ENCODE results near the gene LTBP3.
A peak's percentile ranks its signal among the peaks of the same experiment; 100 is the strongest.

LTBP3 gene

DNA sequence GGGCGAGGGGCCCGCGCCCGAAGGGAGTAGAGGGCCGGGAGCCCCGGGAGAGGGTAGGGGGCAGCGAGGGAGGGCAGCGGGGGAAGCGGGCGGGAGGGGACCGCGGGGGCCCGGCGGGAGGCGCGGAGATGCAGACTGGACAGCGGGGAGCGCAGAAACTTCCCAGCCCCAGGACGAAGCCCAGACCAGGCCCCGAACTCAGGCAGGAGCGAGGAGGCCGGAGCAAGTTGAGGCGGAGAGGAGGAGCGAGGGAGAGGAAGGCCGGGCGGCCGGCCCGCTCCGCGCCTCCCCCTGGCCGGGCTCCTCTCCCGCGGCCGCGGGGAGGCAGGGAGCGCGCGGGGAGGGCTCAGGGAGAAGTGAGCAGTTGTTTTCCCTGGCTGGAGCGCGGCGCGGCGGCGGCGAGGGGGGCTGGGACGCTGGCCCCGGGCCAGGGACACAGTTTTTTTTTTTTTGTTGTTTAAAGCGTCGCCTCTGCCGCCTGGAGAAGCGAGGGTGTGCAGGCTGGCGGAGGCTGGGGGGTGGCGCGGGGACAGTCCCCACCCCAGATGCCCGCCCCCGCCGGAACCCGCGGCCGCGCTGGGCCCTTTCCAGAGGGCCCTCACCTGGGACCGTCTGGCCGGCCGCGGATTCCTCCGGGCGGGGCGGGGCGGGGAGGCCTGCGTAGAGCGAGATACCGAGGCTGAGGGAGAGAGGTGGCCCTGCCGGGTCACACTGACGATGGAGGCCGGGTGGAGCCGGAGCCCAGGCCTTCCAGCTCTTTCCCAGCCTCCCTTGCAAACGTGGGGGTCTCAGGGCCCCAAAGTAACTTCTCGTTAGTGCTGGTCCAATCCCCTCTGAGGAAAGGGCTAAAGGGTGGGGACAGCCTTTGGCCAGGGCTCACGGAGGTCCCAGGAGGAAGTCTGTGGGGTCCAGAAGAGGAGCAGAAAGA lies at the start of gene LTBP3:
LTBP3 (minus strand) TSS at position 358 of the 928 bp plus-strand sequence. CDS start 400 bp downstream, outside the sequence.
- peak; percentile 83 for DNase-seq (ENCODE audit: low spot score)

DNA sequence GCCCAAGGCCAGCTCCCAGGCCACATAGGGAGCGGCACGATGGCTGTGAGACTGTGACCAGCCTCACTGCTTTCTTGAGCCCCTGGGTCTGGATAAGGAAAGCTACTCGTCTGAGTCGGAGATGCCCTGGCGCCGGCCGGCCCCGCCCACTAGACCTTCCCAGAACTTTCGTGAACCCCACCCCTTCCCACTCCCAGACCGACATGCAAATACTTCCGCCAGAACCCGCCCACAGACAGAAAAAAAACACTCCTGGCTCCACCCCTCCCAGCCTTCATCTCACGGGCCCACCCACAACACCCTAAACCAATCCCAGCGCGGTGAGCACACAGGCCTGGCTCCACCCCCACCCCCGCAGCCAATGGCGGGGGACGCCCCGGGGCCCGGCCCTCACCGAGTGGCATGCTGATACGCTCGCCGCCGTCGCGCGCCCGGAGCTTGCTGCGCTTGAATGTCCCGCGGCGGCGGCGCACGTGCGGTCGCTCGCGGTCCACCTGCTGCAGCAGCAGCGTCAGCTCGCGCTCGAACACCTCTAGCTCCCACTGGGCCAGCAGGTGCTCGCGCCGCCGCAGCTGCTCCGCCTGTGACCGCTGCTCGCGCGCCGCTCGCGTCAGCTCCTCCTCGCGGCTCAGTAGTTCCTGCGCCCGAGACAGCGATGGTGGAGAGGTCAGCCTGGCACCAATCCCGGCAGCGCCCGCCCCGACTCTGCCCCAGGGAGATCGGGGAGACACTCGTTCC lies 48.9 kb upstream of the LTBP3 start:
- DNase-seq (ENCODE audit: low spot score), result no peak

DNA sequence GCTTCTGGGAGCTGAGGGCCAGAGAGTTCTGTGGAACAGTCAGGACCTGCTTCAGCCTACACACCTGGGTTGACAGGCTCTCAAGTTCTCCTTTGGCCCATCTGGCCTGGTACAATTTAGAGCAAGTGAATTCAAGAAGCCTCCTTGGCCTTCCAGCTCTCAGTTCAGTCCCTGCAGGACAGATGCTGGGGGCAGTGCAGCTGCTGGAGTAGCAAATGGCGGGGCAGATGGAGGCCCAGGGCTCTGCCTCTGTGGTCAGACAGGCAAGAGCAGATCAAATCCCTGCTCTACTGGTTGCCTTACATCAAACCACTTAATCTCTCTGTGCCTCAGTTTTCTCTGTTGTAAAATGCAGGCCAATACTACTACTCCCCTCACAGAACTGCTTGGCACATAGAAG lies 46.1 kb upstream of the LTBP3 start:
- no peak for DNase-seq (ENCODE audit: low spot score)

DNA sequence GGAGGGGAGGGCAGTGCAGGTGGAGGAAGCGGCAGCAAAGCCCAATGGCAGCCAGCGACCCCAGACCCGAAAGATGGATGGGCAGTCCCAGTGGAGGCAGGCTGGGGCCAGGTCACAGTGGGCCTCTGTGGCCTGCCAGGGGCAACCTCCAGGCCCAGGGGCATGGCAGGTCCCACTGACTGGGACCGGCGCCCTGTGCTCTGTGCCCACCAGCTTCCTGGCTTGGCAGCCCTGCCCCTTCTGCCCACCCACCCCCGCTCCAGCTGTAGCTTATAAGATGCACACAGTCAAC lies 41.7 kb upstream of the LTBP3 start:
- no peak for DNase-seq (ENCODE audit: low spot score)

DNA sequence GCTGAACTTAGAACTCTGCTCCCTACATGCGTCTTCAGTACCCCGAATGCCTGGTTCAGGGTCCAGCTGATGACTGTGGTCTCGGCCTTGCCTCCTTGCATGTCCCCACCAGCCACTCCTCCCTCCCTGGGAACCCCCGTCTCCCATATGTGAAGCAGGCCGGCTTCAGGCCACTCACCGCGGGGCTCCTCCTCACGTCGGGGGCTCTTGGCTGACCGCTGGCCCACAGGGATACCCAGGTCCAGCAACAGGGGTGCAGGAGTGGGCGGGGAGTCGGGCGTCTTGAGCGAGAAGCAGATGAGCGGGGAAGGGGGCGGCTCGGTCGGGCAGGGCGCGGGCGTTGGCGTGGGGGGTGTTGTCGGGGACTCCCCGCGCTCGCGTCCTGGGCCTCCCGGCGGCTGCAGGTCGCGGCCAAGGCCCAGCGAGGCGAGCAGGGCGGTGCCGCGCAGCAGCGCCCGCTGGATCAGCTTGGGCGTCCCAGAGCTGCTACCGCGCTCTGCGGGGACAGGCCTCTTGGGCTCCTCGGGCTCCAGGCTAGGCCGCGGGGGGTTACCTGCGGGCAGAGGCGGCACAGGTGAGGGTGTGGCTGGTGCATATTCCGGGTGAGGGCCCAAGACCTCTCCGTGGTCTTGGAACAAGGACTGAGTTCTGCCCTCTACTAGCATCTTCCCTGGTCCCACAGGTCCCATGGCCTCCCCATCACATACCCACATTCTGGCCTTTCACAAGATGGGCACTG lies 41.2 kb upstream of the LTBP3 start:
- DNase-seq (ENCODE audit: low spot score), result no peak

DNA sequence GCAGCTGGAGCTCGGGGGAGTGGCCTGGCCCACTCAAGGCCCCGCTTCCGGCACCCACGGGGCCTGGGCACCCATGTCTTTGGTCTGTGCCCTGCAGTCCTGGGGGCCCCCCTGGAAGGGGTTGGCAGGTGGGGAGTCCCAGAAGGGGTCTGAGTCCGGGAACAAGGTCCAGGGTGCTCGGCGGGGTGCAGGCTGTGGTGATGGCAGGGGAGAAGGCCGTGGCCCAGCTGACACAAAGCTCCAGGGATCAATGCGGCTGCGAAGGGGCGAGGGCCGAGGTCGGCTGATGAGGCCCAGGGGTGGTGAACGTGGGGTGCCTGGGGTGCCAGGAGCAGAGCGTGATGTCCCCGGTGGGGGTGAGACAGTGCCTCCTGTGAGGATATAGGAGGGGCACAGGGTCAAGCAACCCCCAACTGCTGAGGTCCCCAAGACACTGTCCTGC lies 40.1 kb upstream of the LTBP3 start:
- DNase-seq (ENCODE audit: low spot score), result no peak

DNA sequence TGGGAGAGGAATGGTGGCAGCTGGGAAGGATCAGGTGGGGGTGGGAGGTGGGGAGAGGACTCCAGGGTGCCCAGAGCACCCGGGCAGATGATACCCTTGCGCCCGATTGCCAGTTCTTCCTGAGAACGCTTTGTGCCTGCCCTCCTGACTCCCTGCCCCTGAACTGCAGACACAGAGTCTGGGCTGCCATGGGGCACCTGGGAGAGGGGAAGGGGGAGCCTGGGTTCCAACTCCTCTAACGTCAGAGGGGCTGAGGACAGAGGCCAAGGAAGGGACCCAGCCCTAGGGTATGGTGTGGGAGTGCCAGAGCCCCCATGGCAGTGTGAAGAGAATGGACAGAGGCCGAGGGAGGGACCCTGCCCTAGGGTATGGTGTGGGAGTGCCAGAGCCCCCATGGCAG lies 38.4 kb upstream of the LTBP3 start:
- no peak for DNase-seq (ENCODE audit: low spot score)

DNA sequence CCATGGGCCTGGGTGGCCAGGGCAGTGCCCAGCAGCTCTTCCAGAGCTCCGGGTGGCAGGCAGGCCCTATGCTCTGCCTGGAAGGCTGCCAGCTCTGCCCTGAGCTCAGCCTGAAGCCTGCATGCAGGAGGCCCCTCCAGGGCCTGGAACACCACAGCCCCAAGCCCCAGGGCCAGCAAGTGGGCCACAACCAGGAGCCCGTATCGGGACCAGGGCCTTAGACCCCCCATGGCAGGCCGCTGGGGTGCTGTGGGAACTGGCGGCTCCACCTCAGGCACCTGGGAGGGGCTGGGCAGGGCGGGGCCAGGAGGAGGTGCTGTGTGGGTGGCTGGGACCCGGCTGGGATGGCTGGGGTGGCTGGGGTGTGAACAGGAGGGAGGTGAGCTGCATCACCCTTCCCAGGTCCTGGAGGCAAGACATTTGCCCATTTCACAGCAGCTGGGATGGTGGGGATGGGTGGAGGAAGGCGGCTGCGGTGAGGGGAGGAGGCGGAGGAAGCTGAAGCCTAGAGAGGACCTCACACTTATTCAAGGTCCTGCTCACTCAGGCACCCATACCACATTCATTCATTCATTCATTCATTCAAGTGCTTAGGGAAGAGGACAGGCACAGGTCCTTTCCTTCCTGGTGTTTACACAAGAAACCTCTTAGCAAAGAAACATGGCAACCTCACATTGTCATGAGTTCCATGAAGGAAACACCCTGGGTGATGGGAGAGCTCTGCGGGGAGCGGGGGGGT lies 37.6 kb upstream of the LTBP3 start, which contains the start of gene KCNK7:
KCNK7 (minus strand) TSS at position 258 of the 739 bp plus-strand sequence; CDS start at position 230, 28 bp downstream.
- DNase-seq (ENCODE audit: low spot score), result no peak

DNA sequence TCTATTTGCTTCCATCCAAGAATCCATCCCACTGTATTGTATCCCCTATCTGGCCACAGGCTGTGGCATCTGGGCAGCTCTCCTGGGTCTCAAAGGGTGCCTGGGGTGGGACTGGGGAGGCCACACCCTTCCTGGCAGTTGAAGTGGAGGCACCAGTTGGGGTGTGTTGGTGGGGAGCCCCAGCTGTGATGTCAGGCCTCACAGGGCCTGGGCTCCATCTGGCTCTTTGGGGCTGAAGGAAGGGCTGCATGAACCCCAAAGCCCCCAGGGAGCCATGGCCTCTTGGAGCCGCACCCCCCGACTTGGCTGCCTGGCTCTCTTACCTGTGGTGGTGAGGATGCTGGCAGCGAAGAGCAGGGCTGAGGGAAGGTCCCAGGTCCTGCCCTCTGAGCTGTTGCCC lies 37.0 kb upstream of the LTBP3 start:
- DNase-seq (ENCODE audit: low spot score), result no peak

DNA sequence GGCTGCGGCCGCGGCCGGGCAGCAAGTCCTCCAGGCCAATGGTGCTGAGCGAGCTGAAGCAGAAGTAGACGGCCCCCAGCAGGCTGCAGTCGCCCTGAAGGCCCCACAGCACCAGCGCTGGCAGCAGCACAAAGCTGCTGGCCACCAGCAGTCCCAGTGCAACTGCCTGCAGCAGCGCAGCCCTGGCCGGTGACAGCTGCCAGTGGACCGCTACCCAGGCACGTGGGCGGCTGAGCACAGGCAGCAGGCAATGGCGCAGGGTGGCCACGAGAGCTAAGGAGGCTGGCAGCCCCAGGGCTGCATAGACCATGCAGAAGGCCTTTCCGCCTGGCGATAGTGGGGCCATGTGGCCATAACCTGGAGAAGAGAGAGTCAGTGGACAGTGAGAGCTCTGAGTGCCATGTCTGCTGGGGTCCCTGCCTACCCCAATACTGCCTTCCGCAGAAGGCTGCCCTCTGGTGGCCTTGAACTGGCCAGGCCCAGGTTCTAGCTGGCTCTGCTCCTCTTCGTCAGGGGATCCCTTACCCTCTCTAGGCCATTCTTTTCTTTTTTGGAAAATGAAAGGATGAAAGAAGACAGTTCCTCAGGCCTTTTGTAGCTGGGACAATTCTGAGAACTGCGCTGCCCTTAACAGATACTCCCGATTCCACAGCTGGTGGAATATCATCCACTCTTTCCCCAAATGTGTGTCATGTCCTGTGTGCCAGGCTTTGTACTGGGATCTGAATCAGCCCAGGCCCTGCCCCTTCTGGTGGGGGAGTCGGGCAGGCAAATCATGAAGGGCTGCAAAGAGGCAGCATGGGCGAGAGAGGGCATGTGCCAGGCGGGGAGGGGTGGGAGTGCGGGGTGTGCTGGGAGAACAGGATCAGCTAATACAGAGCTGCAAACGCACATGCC lies 35.6 kb upstream of the LTBP3 start:
- DNase-seq (ENCODE audit: low spot score), result peak; percentile 90

DNA sequence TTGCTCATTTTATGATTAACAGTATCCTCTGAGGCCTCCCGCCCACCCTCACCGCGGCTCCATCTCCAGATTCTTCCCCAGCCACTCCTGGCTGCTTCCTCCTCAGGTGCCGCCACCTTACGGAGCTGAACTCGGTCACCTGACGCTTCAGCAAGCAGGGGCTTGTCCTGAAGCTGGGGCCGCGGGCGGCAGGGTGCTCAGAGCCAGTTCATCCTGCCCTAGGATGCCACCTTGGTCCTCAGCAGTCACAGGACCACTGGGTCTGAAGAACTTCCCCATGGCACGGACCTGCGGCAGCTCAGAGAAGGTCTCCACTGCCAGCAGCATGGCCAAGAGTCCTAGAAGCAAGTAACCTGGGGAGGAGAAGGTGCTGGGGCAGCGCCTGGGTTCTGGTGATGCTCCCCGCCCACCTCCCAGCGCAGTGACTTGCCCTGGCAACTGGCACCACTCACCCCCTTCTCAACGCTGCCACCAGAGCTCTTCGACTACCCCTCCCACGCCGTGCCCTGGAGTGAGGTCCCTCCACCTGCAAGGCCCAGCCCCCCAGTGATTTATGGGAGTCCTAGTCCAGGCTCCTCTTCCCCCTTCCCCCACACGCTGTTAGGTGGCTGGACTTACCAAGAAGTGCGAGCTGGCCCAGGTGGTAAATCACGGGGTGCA lies 34.8 kb upstream of the LTBP3 start:
- DNase-seq (ENCODE audit: low spot score), result no peak

DNA sequence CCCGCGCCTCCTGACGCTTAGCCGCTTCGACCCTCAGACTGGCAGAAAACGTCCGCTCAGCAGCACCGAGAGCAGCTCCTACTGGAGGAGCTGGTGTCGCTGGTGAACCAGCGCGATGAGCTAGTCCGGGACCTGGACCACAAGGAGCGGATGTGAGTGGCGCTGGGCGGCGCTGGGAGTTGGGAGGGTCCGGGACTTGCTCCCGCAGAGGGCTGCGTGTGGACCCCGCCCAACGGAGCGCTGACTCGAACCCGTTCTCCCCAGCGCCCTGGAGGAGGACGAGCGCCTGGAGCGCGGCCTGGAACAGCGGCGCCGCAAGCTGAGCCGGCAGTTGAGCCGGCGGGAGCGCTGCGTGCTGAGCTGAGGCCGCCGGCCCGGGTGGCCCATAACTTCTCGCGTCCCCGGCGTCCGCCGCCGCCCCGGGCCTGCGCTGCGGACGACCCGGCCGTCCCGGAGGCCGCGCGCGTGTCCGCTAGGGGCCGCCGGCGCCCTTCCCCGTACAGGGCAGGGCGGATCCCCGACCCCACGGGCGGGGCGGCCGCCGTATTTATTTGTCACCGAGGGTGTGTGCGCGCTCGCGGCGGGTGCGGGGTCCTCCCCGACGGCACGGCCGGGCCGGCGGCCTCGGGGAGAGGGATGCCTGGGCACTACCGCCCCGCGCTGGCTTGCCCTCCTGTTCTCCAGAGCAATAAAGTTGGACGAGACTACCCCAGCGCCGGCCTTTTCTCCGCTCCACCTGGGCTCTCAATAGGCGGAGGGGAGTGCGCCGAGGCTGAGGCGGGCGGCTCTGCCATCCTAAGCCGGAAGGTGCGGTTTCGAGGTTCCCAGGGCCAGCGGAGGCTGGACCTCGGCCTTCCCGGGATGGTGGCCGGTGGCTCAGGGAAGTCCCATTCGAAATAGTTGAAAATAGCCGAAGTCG lies 34.0 kb upstream of the LTBP3 start:
- no peak for DNase-seq (ENCODE audit: low spot score)

DNA sequence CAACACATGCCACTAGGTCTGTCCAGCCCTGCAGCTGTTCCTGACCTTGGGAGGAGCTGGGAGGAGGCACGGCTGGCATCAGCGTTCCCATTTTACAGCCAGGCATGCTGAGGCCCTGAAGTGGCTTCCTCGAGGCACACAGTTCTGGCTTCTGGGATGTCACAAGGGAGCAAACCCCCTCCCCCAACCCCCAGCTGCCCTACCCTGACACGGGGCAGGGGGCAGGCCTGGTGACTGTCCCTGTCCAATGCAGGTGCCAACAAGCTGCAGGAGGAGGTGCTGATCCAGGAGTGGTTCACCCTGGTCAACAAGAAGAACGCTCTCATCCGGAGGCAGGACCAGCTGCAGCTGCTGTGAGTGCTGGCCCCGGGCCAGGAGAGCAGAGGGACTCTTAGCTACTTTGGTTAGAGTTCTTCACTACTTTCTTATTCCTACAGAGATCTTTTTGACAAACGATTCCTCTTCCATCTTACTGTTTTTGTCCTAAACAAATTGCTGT lies 32.1 kb upstream of the LTBP3 start:
- DNase-seq (ENCODE audit: low spot score), result no peak

DNA sequence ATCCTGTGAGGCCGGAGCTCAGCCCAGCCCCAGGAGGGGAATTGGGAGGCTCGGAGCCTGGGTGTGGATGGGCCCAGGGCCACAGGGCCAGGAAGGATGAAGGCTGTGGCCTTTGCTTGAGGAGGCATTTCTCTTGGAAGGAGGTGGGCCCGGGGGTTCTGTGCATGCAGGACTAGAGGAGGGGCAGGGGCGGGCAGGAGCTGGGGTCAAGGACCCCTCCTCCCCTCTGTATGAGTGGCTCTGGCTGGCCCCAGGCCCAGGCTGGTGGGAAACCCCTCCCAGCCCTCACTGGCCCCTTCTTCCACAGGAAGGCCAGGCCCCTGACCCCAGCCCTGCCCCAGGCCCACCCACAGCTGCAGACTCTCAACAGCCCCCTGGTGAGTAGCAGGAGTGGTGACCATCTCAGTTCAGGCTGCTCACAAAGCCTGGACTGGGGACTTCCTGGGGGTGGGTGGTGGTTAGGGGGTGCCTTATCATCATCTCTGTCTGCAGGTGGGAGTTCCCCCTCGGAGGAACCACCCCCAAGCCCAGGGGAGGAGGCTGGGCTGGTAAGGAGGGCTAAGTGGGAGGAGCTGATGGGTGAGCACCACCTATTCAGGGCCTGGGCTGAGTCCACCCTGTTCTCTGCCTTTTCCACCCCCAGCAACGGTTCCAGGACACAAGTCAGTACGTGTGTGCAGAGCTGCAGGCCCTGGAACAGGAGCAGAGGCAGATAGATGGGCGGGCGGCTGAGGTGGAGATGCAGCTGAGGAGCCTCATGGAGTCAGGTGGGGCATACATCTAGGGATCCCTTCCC lies 31.5 kb upstream of the LTBP3 start:
- no peak for DNase-seq (ENCODE audit: low spot score)

DNA sequence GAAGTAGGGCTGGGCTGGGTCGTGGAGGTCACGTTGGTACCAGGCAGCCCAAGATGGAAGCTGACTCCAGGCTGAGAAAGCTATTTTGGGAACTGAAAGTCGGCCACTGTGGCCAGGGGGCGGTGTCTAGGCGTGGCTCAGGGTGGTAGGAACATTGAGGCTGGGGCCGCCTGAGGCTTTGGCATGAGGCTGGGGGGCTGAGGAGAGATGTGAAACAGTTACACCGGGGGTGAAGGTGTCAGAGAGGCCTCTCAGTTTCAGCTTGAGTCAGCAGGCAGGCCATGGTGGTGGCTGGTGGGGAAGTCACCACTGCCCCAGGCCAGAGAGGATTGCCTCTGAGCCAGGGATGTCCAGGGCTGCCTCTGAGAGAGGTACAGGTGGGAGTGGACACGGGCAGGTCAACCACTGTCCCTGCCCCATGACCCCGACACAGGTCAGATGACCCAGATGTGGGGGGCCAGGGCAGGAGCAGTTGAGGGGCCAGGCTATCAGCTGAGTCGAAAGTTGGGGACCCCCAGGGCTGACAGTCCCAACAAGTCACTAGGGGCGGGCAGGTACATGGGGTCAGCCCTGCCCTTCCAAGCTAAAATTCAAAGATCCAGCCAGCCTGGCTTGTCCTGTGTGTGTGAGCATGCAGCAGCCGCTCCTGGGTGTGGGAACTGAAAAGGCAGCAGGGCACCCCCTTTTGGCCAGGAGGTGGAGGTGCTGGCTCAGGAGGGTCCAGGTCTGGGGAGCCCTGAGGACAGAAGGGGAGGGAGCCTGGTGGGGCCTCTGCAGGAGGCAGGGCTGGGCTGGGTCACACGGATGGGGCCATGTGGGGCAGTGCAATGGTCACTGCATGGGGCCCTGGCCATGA lies 30.3 kb upstream of the LTBP3 start:
- peak; percentile 97 for DNase-seq (ENCODE audit: low spot score)

DNA sequence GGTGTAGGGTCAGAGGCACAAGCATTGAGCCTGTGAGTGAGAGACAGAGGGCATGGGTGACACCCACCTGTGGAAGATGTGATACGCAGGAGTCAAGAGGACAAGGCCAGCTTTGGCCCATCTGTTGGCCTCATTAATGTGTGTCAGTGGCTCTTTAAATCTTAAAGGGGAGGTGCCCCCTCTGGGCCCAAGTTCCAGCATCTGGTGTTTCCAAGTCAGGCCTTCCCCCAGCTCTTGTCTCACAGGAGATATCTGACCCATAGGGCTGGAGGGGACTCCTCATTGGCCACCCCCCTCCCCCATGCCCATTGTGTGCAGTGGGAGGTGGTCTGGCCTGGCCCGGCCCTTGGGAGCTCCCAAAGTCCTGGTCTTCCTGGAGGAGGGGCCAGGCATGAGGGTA lies 28.5 kb upstream of the LTBP3 start:
- no peak for DNase-seq (ENCODE audit: low spot score)

DNA sequence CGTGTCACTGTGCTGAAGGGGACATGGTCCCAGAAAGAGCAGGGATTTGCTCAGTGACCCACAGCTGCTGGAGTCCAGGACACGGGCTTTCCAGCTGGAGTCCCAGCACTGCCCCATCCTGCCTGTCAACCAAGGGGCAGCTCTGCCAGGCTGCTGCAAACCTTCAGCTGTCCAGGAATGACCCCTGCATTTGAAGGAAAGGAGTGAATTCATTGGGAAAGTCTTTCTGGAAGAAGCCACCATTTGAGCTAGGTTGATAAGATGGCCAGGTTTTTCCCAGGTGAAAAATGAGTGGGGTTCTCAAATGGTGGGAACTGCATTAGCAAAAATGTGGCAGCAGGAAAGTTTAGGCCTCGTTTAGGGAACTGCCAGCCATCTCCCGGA lies 28.1 kb upstream of the LTBP3 start:
- DNase-seq (ENCODE audit: low spot score), result no peak
